Measurements from ENCODE around the gene ABTB2. TPM values are rescaled to one million over a fixed set of nuclear protein-coding genes. Genes with fewer than 3 reads are reported as not detected.

The ABTB2 gene
- total and polyA plus RNA-seq, 2 of the 8 experiments (the other 6 are each of a cell fraction or from before 2014, with no cell fraction given): 7.7 to 10.2 TPM

GRCh38 chr11:34114014-34114413, 243.8 kb downstream of the ABTB2 start (continued):
- TF ChIP-seq SAP30 (IDR thresholded peaks at IDR 0.05; ENCODE audit: insufficient read depth, insufficient replicate concordance, low read length) (no peak), POLR2A (IDR thresholded peaks at IDR 0.05; ENCODE audit: control extremely low read depth in 1 of 2, low read depth in 2 of 2, low read length in 2 of 2) (no peak)
